Left hindlimb (tissue), 1 donor: ENCODE results near the gene MANBA.
"Not testable (repeated sequence)": the region's sequence is repeated elsewhere in the genome, so short reads cannot be mapped to it uniquely, and the experiment has no call there.

ENCODE experiments used
- DNase-seq: peaks from one replicate; pipeline ENCODE4 v3.0.0-alpha.2; 2018

Gene MANBA

DNA sequence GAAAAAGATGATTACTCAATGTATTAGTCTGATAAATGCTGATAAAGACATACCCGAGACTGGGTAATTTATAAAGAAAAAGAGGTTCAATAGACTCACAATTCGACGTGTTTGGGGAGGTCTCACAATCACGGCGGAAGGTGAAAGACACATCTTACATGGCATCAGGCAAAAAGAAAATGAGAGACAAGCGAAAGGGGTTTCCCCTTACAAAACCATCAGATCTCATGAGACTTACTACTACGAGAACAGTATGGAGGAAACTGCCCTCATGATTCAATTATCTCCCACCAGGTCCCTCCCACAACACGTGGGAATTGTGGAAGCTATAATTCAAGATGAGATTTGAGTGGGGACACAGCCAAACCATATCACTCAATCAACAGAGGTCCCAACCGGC is 141.7 kb downstream of the MANBA start:
- not testable (repeated sequence) for DNase-seq

DNA sequence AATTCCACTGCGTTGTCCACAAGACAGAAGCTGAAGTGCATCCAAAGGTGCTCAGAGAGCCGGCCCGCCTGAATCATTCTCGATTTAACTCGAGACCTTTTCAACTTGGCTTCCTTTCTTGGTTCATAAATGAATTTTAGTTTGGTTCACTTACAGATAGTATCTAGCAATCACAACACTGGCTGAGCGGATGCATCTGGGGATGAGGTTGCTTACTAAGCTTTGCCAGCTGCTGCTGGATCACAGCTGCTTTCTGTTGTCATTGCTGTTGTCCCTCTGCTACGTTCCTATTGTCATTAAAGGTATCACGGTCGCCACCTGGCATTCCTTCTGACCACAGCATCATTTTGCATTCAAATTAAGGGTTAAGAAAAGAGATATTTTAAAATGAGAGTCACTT is 144.1 kb downstream of the MANBA start:
- DNase-seq = no peak

DNA sequence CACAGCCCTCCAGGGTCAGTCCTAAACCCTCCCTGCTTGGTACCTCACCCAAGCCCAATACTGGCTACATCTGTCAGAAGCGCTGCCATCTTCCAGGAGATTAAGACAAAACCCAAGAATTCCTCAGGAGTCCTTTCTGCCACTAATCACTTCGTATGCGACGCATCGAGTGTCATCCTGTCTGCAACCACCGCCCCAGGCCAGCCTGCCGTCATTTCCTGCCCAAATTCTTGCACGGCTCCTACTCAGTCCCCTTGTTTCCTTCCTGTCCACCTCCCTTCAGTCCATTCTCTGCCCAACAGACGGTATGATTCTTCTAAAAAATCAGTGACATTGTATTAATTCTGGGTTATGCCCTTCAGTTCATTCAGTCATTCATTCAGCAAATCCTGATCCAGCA is 146.0 kb downstream of the MANBA start:
- no peak for DNase-seq

DNA sequence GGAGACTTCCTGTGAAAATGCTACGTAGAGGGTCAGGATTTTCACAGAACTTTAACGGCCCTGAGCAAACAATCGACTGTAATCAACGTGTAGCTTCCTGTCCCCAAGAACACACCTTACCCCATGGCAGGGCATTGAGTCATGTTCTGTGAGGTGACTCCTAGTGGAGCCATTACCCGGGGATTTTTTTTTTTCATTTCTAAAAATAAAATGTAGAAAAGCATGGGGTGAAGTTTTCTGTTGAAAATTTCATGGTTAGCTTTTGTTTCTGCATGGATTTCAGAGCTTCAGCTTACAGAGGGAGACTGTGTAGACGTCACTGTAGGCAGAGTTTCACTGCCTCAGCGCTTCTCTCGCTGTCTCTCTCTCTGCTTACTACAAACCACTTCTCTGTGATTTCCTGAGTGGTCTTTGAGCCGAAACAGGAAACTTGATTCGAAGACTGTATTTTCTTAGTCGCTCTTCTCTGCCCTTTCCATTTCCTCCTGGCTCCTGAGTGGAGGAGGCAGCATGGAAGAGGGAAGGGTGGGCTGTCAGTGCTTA is 147.9 kb downstream of the MANBA start:
- DNase-seq = no peak

DNA sequence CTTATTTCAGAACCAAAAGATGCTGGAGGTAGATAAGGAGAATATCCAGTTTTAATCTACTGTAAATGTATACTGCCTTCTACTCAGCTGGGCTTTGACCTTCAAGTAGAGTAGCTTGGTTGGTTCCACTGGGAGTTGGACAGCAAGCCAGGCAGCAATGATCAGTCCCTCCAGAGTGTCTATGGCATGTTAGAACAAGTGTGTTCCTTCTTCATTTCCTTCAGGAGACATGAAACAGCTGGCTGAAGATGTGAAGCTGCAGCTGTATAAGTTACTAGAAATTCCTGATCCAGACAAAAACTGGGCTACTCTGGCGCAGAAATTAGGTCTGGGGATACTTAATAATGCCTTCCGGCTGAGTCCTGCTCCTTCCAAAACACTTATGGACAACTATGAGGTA is 148.6 kb downstream of the MANBA start:
- DNase-seq = no peak

DNA sequence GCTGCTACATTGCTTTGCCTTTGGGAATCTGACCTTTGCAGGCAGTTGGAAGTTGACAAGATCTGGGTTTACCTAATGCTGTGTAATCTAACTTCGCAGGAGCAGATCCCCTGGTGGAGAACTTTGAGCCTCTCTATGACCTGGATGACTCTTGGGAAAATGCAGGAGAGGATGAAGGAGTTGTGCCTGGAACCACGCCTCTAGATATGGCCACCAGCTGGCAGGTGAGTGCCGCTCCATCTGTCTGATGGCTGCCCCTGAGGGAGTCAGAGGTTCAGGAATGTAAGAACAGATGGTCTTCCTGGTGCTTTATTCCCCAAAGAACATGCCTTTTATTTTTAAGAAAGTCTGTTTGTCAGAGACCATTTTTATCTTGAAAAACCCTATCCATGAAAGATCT is 150.3 kb downstream of the MANBA start:
- DNase-seq = no peak

DNA sequence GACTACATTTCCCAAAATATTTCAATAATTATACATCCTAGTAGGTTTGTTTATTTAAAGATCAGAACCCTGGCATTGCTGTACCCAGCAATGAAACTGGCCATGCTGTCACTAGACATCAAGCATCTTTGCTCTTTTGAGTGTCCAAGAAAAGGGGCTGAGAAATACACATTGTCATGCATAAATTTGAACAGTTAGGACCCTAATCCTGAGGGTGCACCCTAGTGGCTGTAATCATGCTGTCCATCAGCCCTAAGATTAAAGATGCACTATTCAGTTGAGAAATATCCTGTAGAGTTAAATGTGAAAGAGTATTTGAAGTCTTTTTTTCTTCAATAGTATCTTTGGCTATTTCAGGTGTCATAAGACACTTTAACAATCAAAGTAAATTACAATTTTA is 150.8 kb downstream of the MANBA start:
- DNase-seq = no peak

DNA sequence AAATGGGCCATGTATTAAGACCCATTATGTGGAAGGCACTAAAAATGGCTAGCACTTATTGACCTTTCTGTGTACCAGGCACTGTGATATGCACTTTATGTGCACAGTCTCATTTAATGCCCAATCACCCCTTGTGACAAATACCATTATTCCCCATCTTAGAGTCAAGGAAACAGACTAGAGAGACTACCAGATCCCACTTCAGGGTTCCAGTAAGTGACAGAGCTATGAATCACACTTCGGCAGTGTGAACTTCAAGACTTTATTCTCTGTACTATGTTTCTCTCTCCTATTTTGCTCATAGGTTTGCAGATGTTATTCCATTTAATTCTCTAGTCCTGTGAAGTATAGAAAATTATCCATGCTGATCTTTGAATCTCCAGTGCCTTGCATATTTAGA is 152.6 kb downstream of the MANBA start:
- no peak for DNase-seq

DNA sequence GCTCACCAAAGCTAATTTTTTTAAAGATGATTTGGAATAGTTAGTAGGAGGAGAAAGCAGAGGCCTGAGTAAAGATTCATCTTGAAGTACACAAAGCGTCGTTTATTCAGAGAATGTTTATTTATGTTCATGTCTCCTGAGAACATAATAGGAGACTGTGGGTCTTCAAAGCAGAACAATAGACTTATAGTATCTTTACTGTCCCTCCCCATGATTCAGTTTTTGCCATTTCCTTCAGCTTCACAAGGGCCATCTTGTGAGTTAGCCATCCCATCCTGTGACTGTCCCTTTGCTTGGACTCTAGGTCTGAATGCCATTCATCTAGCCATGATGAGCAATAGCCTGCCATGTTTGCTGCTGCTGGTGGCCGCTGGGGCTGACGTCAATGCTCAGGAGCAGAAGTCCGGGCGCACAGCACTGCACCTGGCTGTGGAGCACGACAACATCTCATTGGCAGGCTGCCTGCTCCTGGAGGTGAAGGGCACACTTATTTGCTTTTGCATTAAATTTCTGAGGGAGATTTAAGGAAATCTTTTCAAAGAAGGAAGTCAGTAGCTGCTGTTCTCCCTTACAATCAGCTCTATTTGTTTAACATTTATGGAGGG is 153.8 kb downstream of the MANBA start:
- no peak for DNase-seq

DNA sequence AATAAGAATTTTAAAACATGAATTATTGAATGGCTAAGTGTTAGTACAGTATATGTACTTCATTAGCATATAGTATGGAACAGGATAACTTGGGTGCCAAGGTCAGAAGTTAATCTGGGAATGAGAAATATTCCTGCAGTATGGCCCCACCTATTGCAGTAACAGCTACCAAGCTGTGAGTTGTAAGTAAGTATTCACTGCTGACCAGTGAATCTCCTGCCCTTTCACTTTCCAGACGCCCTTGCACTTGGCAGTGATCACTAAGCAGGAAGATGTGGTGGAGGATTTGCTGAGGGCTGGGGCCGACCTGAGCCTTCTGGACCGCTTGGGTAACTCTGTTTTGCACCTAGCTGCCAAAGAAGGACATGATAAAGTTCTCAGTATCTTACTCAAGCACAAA is 154.5 kb downstream of the MANBA start:
- no peak for DNase-seq

DNA sequence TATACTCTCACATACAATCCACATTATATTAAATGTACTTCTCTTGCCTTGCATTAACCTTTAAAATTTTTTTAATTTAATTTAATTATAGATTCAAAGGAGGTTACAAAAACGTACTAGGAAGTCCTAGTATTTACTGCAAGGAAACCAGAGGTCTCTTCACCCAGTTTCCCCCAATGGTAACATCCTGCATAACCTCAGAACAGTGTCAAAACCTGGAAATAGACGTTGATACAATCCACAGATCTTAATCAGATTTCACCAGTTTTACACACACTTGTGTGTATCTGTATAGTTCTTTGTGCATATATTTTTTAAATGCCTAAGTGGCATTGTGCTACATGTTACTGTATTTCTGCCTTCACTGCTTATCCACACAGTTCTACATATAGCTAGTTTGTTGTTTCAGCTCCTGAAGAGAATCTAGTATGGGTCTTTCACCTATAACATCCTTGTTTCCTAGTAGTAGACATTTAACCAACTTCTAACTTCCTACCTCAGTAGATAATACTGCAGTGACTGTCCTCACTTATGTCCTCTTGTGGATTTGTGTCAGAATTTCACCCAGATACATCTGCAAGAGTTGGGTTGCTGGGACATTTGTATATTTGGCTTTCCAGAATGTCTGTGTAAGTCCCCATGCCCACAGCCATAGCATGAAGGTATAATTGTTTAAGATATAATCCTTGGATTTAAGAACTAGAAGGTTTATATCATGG is 156.4 kb downstream of the MANBA start:
- no peak for DNase-seq

DNA sequence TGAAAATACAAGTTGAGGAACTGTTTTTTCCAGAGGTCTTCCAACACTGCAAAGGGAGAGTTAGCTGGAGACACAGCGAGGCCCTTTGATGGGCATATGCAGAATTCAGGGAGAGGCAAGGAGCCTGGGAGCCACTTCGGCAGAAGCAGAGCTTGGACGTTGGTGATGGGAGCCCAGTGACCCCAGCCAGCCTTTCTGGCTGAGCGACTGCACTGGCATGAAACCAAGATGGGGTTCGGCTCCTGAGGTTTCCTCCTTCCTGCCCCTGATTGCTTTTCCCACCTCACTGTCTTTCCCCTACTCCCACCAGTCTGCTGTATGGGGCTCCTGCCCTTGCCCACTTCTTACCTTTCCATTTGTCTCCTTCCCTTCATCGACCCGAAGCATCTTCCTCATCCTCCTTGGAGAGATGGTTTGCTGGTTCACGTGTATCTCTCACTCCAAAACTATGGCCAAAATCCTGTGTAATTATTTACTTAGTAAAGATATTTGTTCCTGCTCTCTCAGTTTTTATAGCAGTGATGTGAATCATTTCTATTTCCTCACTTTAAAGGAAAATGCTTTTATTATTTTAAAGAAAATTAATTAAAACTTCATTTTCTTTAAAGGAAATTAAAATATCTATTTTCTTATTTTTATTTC is 159.1 kb downstream of the MANBA start:
- no peak for DNase-seq

DNA sequence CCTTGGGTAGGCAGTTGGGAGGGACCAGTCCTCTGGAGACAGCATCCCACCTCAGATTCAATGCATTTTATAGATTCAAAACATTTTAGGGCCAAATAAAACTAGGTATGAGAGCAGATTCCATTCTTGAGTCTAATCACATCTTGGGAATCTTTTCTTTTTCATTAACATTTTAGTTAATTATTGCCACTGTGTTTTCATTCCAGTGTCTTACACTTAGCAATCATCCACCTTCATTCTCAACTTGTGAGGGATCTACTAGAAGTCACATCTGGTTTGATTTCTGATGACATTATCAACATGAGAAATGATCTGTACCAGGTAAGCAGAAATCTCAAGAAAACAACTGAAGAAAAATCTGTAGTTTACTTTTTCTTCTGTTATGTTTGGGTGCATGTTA is 160.1 kb downstream of the MANBA start:
- DNase-seq = no peak

DNA sequence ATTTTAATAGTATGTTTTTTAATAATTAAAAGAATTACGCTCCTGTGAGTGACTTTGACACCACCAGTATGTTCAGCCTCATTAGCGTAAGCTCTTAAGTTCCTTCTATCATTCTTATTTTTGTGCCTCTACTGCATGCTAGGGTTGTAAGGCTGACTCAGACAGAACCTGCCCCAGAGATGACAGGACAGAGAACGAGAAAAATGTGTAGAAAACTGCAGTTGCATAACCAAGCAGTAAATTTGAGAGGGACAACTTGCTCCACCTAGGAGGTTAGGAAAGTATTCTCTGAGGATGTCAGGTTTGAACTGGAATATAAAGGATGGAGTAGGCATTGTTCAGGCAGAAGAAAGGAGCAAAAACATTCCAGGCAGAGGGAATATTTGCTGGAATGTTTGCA is 160.9 kb downstream of the MANBA start:
- no peak for DNase-seq

DNA sequence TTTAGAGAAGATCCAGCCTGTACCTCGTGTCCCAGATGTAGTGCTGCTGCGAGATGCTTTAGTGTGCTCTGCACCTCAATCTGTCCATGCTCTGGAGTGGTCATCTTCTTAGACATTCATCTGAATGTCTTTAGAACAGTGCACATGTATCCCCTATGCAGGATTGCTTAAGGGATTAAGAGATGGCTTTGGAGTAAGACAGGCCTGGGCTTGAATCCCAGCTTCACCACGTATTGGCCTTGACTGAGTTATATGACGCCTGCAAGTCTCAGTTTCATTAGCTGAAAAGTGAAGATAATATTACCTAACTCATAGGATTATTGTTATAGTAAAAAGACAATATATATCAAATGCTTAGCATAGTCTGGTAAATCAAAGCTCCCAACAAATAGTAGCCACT is 161.3 kb downstream of the MANBA start:
- DNase-seq = no peak

DNA sequence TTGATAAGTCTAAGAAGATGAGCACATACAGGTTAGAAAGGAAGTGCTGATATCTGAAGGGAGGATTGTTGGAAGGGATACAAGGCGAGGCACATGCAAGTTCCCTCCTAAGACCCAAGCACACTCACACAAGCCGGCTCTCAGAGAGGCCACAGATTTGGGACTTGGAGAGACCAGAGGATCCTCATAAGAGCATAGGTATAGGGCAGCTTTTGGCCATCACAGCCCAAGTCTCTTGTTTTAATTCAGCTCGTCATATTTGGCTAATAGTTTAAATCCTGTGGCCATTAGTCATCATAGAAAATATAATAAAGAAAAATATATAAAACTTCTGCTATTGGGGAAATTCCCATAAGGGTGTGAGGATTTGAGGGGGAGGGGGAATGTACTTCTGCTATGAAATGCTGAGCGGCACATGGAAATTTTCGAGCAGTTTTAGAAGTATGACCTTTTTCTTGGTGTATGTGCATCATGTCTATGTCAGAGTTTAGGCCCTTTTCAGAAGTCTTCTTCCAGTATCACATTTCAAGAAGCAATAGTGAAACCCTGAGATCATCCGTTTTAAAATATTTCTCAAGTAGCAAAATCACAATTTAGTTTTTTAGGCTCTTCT is 161.9 kb downstream of the MANBA start:
- DNase-seq = no peak

DNA sequence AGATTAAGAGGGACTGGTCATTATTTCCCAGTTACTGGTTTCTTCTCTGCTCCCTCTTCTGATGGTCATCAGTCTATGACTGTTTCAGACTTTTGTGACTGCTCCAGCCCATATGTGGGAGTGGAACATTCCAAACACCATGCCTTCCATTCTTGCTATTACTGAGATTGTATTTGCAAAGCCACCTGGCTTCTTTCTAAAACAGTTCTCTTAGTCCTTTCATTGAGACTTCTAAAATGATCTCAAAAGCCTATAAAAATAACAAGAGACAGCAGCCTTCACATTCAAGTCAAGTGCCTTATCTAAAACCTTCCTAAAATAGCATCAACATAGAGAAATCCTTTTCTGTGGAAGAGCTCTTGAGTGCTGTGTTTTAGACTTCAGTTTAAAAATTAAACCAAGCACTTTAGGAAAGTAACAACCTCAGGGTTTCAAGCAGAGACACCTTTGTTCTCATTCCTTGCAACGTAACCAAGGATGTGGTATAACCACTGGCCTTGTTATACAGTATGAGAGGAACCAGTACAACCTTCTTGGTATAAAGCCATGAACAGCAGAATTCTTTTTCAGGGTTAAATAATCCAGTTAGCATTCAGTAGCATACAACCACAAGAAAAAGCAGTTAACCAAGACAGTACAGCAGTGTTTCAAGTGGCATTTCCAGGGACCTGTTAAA is 162.5 kb downstream of the MANBA start:
- DNase-seq = no peak

DNA sequence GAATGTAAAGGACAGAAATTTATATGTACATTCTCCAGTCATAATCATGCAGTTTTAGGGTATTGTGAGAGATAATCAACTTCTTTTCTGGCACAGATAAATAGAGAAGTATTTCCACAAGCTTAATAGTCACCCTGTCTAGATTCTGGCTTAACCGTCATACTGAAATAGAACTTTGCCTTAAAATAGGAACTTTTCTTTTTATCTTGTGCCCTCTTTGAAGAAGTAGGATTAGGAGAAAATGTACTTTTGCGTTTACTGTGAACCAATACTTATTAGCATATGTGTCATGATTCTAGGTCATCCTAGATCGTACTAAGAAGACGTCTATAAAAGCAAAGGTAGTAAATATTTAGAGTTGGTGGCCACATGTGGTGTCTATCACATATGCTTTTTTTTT is 164.2 kb downstream of the MANBA start:
- DNase-seq = no peak

DNA sequence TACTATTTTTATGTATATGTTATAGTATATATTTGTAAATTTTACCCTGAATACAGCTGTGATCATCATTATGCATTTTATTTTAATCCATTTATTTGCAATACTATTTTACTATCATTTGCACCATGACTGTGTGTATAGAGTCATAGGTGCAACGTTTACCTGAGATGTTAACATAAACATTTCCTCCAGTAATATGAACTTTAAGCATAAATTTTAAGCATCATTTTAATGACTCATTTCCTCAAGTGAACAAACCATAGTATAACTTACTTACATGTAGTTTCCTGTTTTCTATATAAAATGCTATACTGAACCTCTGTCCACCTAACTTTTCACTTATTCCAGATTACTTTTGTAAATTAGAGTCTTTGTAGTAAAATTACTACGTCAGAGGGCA is 166.8 kb downstream of the MANBA start:
- DNase-seq = no peak

DNA sequence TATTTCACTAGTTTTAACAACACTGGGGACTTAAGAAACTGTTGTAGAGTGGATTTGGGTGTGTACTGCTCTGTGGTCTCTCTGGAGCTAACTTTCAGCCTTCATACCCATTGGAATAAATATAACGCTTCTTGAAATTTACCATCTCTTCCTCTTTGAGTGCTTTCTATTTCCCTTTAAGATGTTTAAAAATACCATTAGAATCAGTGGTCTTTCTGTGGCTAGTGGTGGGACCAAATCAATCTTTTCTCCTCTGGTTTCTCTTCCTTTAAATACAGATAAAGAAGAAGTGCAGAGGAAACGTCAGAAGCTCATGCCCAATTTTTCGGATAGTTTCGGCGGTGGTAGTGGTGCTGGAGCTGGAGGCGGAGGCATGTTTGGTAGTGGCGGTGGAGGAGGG is 167.6 kb downstream of the MANBA start:
- DNase-seq = no peak

DNA sequence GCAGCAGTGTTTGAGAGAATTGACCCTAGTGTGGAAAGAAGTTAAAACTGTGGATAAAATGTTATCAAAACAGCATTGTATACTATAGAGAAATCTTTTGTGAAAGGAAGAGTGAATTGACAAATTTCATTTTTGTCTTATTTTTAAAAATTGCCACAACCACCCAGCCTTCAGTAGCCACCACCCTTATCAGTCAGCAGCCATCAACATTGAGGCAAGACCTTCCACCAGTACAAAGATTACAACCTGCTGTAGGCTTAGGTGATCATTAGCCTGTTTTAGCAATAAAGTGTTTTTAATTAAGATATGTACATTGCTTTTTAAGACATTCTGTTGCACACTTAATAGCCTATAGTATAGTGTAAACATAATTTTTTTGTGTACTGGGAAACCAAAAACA is 168.5 kb downstream of the MANBA start:
- no peak for DNase-seq

DNA sequence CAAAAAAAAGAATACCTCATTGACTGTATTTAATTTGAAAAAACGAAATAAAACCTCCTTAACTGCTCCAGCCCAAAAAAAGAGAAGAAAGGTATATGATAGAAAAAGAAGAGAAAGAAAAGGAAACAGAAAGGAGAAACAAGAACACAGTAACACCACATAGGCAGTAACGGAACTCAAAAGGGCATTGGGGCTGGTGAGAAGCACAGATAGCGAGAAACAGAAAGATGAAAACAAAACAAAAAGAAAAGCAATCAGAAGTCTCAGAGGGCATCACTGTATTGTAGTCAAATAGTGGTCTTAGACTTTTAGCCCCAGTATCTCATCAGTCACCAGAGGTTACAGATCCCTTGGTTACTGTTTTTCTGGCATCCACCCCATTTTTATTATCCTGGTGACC is 171.0 kb downstream of the MANBA start:
- no peak for DNase-seq

DNA sequence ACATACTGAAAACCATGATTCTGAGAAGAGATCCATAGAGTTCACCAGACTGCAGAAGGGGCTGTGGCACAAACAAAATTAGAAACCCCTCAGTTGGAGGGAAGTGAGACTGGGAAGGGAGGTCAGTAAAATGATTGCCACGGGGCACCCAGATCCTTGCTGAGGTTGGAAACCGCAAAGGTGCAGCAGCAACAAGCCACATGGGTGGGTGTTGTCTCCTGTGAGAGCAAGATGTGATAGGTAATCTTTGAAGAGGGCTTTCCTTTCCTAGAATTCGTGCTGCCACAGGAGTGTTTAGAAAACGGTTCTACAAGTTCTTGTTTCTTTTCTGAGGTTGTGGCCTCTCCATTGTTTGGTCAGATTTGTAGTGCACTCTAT is 174.1 kb downstream of the MANBA start:
- DNase-seq = no peak
